ENCODE measurements around the gene TPSAB1.

Gene TPSAB1

GRCh38 chr16:1274767-1275166 is 34.3 kb downstream of the TPSAB1 start:
- ATAC-seq = no peak
- TF ChIP-seq OSR1 (CRISPR knock-in tag; IDR thresholded peaks at IDR 0.05) (no peak), ARNTL (CRISPR knock-in tag; IDR thresholded peaks at IDR 0.05; ENCODE audit: borderline replicate concordance, low read depth) (no peak), CREB5 (CRISPR knock-in tag; IDR thresholded peaks at IDR 0.05; ENCODE audit: low read depth) (no peak), ISL1 (CRISPR knock-in tag; IDR thresholded peaks at IDR 0.05) (no peak), ZNF70 (CRISPR knock-in tag; IDR thresholded peaks at IDR 0.05) (no peak), POU6F1 (CRISPR knock-in tag; IDR thresholded peaks at IDR 0.05; ENCODE audit: borderline replicate concordance, low read depth) (no peak), PPARA (CRISPR knock-in tag; IDR thresholded peaks at IDR 0.05; ENCODE audit: borderline replicate concordance) (no peak), ZNF565 (CRISPR knock-in tag; conservative IDR thresholded peaks at IDR 0.05; ENCODE audit: low read depth) (no peak), BACH2 (CRISPR knock-in tag; IDR thresholded peaks at IDR 0.05; ENCODE audit: borderline replicate concordance) (no peak), SNAI2 (CRISPR knock-in tag; IDR thresholded peaks at IDR 0.05) (no peak), ESRRG (CRISPR knock-in tag; IDR thresholded peaks at IDR 0.05) (no peak), ZC3H10 (CRISPR knock-in tag; IDR thresholded peaks at IDR 0.05) (no peak), ZFP30 (CRISPR knock-in tag; IDR thresholded peaks at IDR 0.05) (no peak)
- TF ChIP-seq, protein P1, sequence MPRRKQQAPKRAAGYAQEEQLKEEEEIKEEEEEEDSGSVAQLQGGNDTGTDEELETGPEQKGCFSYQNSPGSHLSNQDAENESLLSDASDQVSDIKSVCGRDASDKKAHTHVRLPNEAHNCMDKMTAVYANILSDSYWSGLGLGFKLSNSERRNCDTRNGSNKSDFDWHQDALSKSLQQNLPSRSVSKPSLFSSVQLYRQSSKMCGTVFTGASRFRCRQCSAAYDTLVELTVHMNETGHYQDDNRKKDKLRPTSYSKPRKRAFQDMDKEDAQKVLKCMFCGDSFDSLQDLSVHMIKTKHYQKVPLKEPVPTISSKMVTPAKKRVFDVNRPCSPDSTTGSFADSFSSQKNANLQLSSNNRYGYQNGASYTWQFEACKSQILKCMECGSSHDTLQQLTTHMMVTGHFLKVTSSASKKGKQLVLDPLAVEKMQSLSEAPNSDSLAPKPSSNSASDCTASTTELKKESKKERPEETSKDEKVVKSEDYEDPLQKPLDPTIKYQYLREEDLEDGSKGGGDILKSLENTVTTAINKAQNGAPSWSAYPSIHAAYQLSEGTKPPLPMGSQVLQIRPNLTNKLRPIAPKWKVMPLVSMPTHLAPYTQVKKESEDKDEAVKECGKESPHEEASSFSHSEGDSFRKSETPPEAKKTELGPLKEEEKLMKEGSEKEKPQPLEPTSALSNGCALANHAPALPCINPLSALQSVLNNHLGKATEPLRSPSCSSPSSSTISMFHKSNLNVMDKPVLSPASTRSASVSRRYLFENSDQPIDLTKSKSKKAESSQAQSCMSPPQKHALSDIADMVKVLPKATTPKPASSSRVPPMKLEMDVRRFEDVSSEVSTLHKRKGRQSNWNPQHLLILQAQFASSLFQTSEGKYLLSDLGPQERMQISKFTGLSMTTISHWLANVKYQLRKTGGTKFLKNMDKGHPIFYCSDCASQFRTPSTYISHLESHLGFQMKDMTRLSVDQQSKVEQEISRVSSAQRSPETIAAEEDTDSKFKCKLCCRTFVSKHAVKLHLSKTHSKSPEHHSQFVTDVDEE (CRISPR knock-in tag; IDR thresholded peaks at IDR 0.05) = no peak
- TF ChIP-seq, protein P2, sequence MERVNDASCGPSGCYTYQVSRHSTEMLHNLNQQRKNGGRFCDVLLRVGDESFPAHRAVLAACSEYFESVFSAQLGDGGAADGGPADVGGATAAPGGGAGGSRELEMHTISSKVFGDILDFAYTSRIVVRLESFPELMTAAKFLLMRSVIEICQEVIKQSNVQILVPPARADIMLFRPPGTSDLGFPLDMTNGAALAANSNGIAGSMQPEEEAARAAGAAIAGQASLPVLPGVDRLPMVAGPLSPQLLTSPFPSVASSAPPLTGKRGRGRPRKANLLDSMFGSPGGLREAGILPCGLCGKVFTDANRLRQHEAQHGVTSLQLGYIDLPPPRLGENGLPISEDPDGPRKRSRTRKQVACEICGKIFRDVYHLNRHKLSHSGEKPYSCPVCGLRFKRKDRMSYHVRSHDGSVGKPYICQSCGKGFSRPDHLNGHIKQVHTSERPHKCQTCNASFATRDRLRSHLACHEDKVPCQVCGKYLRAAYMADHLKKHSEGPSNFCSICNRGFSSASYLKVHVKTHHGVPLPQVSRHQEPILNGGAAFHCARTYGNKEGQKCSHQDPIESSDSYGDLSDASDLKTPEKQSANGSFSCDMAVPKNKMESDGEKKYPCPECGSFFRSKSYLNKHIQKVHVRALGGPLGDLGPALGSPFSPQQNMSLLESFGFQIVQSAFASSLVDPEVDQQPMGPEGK (CRISPR knock-in tag; IDR thresholded peaks at IDR 0.05; ENCODE audit: borderline replicate concordance) = no peak

- no peak for ATAC-seq
- TF ChIP-seq ZNF70 (CRISPR knock-in tag; IDR thresholded peaks at IDR 0.05) (no peak), ZC3H10 (CRISPR knock-in tag; IDR thresholded peaks at IDR 0.05) (no peak), ISL1 (CRISPR knock-in tag; IDR thresholded peaks at IDR 0.05) (no peak), TOX (CRISPR knock-in tag; IDR thresholded peaks at IDR 0.05; ENCODE audit: borderline replicate concordance) (no peak), CSDC2 (CRISPR knock-in tag; IDR thresholded peaks at IDR 0.05) (no peak), ZNF565 (CRISPR knock-in tag; conservative IDR thresholded peaks at IDR 0.05; ENCODE audit: low read depth) (no peak), RARB (CRISPR knock-in tag; IDR thresholded peaks at IDR 0.05) (no peak), TCF4 (CRISPR knock-in tag; IDR thresholded peaks at IDR 0.05; ENCODE audit: borderline replicate concordance) (no peak), OSR1 (CRISPR knock-in tag; IDR thresholded peaks at IDR 0.05) (no peak), SNAI2 (CRISPR knock-in tag; IDR thresholded peaks at IDR 0.05) (no peak), GLIS3 (CRISPR knock-in tag; IDR thresholded peaks at IDR 0.05) (no peak), BACH2 (CRISPR knock-in tag; IDR thresholded peaks at IDR 0.05; ENCODE audit: borderline replicate concordance) (no peak), CREB5 (CRISPR knock-in tag; IDR thresholded peaks at IDR 0.05; ENCODE audit: low read depth) (no peak)
These were observed 35.5 kb downstream of the TPSAB1 start for GRCh38 chr16:1275791-1276579.

- no peak for ATAC-seq
- TF ChIP-seq CREB5 (CRISPR knock-in tag; IDR thresholded peaks at IDR 0.05; ENCODE audit: low read depth) = no peak
- TF ChIP-seq OSR1 (CRISPR knock-in tag; IDR thresholded peaks at IDR 0.05) = no peak
- TF ChIP-seq TOX (CRISPR knock-in tag; IDR thresholded peaks at IDR 0.05; ENCODE audit: borderline replicate concordance) = no peak
These were observed 36.0 kb downstream of the TPSAB1 start for GRCh38 chr16:1276580-1276878.

All from SK-N-SH treated with all-trans-retinoic acid at 6 μM for 48 hours (cell line).